ENCODE data around the gene TTC24. TPM values are rescaled to one million over a fixed set of nuclear protein-coding genes. Genes with fewer than 3 reads are reported as not detected.

The TTC24 gene
- total and polyA plus RNA-seq, 4 donors, result 0.12 to 0.31 (median 0.23) TPM; not detected in 1

DNA sequence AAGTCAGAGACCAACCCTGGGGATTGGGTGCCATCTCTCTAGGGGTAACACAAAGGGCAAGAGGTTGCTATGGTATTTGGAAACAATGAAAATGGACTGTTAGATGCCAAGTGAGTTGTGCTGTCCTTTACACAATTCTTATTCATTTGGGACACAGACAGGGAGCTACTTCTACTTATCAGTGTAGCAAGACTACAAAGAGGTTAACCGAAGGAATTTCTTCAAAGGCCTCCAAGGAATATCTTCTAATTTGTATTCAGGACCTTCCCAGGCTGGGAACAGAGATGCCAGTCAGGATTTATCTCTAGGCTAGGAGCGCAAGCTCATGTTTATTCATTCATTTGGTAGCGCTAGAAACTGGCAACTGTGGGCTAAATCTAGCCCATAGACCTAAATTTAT, 14.7 kb downstream of the TTC24 start:
- Histone ChIP-seq H3K36me3 (ENCODE audit: control insufficient read depth in 4 of 4, insufficient read depth in 4 of 4, low read length in 4 of 4) (peaks cover 3 to 37% (median 21%) of the 10 kb centered on the region in 4 donors), H3K27ac (ENCODE audit: low read depth in 1 of 2, low read length in 1 of 2) (no peak overlapping the region), H3K27me3 (ENCODE audit: control insufficient read depth in 3 of 3, insufficient read depth in 3 of 3, low read length in 2 of 3) (no peaks in the 10 kb centered on the region), H3K4me1 (ENCODE audit: control insufficient read depth in 5 of 5, insufficient read depth in 5 of 5, low read length in 5 of 5) (peaks cover 0 to 12% (median 3%) of the 10 kb centered on the region in 5 donors), H3K9ac (ENCODE audit: insufficient read depth in 1 of 2, low read length in 2 of 2) (no peak overlapping the region), H3K4me3 (no peak overlapping the region), H3K9me3 (ENCODE audit: control insufficient read depth in 4 of 4, insufficient read depth in 3 of 4, low read length in 3 of 4) (no peaks in the 10 kb centered on the region)
- DNase-seq (no peak), ATAC-seq (ENCODE audit: insufficient read depth, low FRiP score) (no peak)
- TF ChIP-seq, protein P1, sequence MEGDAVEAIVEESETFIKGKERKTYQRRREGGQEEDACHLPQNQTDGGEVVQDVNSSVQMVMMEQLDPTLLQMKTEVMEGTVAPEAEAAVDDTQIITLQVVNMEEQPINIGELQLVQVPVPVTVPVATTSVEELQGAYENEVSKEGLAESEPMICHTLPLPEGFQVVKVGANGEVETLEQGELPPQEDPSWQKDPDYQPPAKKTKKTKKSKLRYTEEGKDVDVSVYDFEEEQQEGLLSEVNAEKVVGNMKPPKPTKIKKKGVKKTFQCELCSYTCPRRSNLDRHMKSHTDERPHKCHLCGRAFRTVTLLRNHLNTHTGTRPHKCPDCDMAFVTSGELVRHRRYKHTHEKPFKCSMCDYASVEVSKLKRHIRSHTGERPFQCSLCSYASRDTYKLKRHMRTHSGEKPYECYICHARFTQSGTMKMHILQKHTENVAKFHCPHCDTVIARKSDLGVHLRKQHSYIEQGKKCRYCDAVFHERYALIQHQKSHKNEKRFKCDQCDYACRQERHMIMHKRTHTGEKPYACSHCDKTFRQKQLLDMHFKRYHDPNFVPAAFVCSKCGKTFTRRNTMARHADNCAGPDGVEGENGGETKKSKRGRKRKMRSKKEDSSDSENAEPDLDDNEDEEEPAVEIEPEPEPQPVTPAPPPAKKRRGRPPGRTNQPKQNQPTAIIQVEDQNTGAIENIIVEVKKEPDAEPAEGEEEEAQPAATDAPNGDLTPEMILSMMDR (IDR thresholded peaks at IDR 0.05; ENCODE audit: control extremely low read depth, extremely low read depth), result no peak
- WGBS, 2 donors, result 90 to 95% methylated on average over 3 of the region's 3 CpGs

DNA sequence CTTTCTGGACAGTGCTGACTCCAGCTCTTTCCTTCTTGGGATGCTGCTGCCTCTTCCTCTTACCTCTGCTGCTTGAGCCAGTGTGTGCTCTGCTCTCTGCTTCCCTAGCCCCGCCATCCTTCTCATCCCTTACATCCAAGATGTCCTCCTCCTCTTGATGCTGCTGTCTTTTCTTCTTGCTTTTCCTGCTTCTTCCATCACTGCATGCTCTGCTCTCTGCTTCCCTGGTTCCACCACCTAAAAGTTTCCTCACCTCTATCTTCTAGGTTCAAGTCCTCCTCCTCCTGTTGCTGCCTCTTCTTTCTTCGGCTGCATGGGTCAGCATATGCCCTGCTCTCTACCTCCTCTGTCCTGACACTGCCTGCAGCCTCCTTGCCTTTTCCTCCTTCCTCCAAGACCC, 15.5 kb downstream of the TTC24 start:
- H3K9ac ChIP-seq (ENCODE audit: insufficient read depth in 1 of 2, low read length in 2 of 2), result no peak overlapping the region

GRCh38 chr1:156596426-156596825, 16.9 kb downstream of the TTC24 start:
- ATAC-seq (ENCODE audit: insufficient read depth, low FRiP score) (no peak), DNase-seq (no peak)
- H3K4me3 ChIP-seq, result no peak overlapping the region
- no peak overlapping the region for H3K27ac ChIP-seq (ENCODE audit: low read depth in 1 of 2, low read length in 1 of 2)
- 89 to 94% methylated on average over 3 of the region's 3 CpGs for WGBS, 2 donors
- TF ChIP-seq, protein P1 (IDR thresholded peaks at IDR 0.05; ENCODE audit: control extremely low read depth, extremely low read depth), result no peak
- no peaks in the 10 kb centered on the region for H3K9me3 ChIP-seq (ENCODE audit: control insufficient read depth in 4 of 4, insufficient read depth in 3 of 4, low read length in 3 of 4)
- H3K4me1 ChIP-seq (ENCODE audit: control insufficient read depth in 5 of 5, insufficient read depth in 5 of 5, low read length in 5 of 5), result peaks cover 0 to 8% (median 4%) of the 10 kb centered on the region in 5 donors
- H3K9ac ChIP-seq (ENCODE audit: insufficient read depth in 1 of 2, low read length in 2 of 2), result no peak overlapping the region
- no peaks in the 10 kb centered on the region for H3K27me3 ChIP-seq (ENCODE audit: control insufficient read depth in 3 of 3, insufficient read depth in 3 of 3, low read length in 2 of 3)
- peaks cover 3 to 37% (median 21%) of the 10 kb centered on the region in 4 donors for H3K36me3 ChIP-seq (ENCODE audit: control insufficient read depth in 4 of 4, insufficient read depth in 4 of 4, low read length in 4 of 4)

More for the DNA sequence above, 15.5 kb downstream of the TTC24 start:
- TF ChIP-seq, protein P1 (IDR thresholded peaks at IDR 0.05; ENCODE audit: control extremely low read depth, extremely low read depth), result no peak
- H3K36me3 ChIP-seq (ENCODE audit: control insufficient read depth in 4 of 4, insufficient read depth in 4 of 4, low read length in 4 of 4), result peaks cover 3 to 37% (median 21%) of the 10 kb centered on the region in 4 donors
- WGBS, 2 donors, result 94 to 95% methylated on average over 2 of the region's 2 CpGs
- peaks cover 0 to 12% (median 4%) of the 10 kb centered on the region in 5 donors for H3K4me1 ChIP-seq (ENCODE audit: control insufficient read depth in 5 of 5, insufficient read depth in 5 of 5, low read length in 5 of 5)
- H3K27ac ChIP-seq (ENCODE audit: low read depth in 1 of 2, low read length in 1 of 2), result no peak overlapping the region
- ATAC-seq (ENCODE audit: insufficient read depth, low FRiP score), result no peak
- H3K9me3 ChIP-seq (ENCODE audit: control insufficient read depth in 4 of 4, insufficient read depth in 3 of 4, low read length in 3 of 4), result no peaks in the 10 kb centered on the region
- no peaks in the 10 kb centered on the region for H3K27me3 ChIP-seq (ENCODE audit: control insufficient read depth in 3 of 3, insufficient read depth in 3 of 3, low read length in 2 of 3)
- H3K4me3 ChIP-seq, result no peak overlapping the region
- no peak for DNase-seq

DNA sequence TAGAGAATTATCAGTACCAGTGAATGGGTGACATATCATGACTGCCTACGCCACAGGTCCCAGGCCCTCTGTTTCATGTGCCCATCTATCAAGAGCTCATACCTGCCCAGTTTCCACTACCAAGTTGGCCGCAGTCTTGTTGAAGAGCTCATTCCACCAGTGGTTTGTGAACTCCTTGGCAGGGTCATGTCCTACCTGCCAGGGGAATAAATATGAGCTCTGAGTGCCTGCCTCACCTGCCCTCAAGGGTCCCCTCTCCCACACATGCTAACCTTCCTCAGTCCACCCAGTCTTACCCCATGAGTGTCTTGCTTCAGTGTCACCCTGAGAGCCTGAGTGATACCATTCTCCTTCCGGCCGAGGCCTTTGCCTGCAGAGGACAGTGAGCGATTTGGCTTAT, 18.6 kb downstream of the TTC24 start:
- ATAC-seq (ENCODE audit: insufficient read depth, low FRiP score) (no peak), DNase-seq (no peak)
- Histone ChIP-seq H3K9ac (ENCODE audit: insufficient read depth in 1 of 2, low read length in 2 of 2) (no peak overlapping the region), H3K27ac (ENCODE audit: low read depth in 1 of 2, low read length in 1 of 2) (no peak overlapping the region), H3K27me3 (ENCODE audit: control insufficient read depth in 3 of 3, insufficient read depth in 3 of 3, low read length in 2 of 3) (no peaks in the 10 kb centered on the region), H3K36me3 (ENCODE audit: control insufficient read depth in 4 of 4, insufficient read depth in 4 of 4, low read length in 4 of 4) (peaks cover 3 to 37% (median 21%) of the 10 kb centered on the region in 4 donors), H3K4me1 (ENCODE audit: control insufficient read depth in 5 of 5, insufficient read depth in 5 of 5, low read length in 5 of 5) (peaks cover 3 to 10% (median 6%) of the 10 kb centered on the region in 5 donors), H3K9me3 (ENCODE audit: control insufficient read depth in 4 of 4, insufficient read depth in 3 of 4, low read length in 3 of 4) (no peaks in the 10 kb centered on the region), H3K4me3 (no peak overlapping the region)
- TF ChIP-seq, protein P1 (IDR thresholded peaks at IDR 0.05; ENCODE audit: control extremely low read depth, extremely low read depth), result no peak
- whole genome bisulfite sequencing, 2 donors, result 95 to 96% methylated on average over 5 of the region's 5 CpGs
